Measurements from ENCODE around the gene FNBP1L. TPM values are rescaled to one million over a fixed set of nuclear protein-coding genes. Genes with fewer than 3 reads are reported as not detected.

FNBP1L gene
- total RNA-seq, 1 experiment from 2014 or later, result 31.8 TPM

DNA sequence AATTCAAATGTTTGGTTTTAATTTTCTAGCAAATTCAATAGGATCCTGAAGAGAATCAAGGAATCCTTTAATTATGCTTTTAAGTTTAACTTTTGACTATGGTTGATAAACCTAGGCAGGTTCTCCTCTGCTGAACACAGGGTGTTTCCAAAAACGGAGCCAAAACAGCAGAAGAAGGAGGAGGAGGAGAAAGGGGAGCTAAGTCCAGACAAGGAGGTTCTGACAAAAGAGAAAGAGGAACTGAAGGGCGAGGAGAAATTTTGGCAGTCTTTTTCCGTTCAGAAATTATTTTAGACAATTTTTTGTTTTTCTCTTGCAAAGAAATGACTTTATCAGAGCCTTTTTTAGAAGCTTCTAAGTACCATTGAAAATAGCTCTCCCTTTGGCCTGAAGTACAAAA, 33.2 kb upstream of the FNBP1L start:
- Mint-ChIP-seq H3K4me1 (ENCODE audit: insufficient read depth, unreplicated experiment) (no peaks in the 10 kb centered on the region), H3K27me3 (ENCODE audit: insufficient read depth, unreplicated experiment) (no peaks in the 10 kb centered on the region), H3K9me3 (ENCODE audit: unreplicated experiment) (no peaks in the 10 kb centered on the region), H3K36me3 (ENCODE audit: insufficient read depth, unreplicated experiment) (no peaks in the 10 kb centered on the region), H3K4me3 (ENCODE audit: unreplicated experiment) (no peak overlapping the region), H3K27ac (ENCODE audit: low read depth, unreplicated experiment) (no peak overlapping the region)
- BruUV-seq (replicated peaks), result no TSS peak
- TF ChIP-seq CTCF (IDR thresholded peaks at IDR 0.05; ENCODE audit: unreplicated experiment), result no peak
- no peak for DNase-seq (ENCODE audit: unreplicated experiment)
- CTCF ChIA-PET, result interaction anchor here (0.6 kb wide), 1 partner anchor 1526 kb away, joined by 3 read pairs; no protein-coding TSS in a partner anchor
- POLR2A ChIA-PET, result interaction anchor here (0.8 kb wide), 1 partner anchor 83 kb away, joined by 3 read pairs; no protein-coding TSS in a partner anchor
- intact Hi-C loops (cut with micrococcal nuclease), result no loop called here

GRCh38 chr1:93415296-93415695, 32.6 kb upstream of the FNBP1L start:
- intact Hi-C loops (cut with micrococcal nuclease), result no loop called here
- H3K36me3 Mint-ChIP-seq (ENCODE audit: insufficient read depth, unreplicated experiment), result no peaks in the 10 kb centered on the region
- no TSS peak for BruUV-seq (replicated peaks)
- no peak for TF ChIP-seq CTCF (IDR thresholded peaks at IDR 0.05; ENCODE audit: unreplicated experiment)
- ChIA-PET CTCF (interaction anchor here (0.6 kb wide), 2 partner anchors 62 to 1525 kb away, joined by 3 read pairs; no protein-coding TSS in a partner anchor), POLR2A (interaction anchor here (0.8 kb wide), 1 partner anchor 83 kb away, joined by 3 read pairs; no protein-coding TSS in a partner anchor)
- H3K9me3 Mint-ChIP-seq (ENCODE audit: unreplicated experiment), result no peaks in the 10 kb centered on the region
- no peaks in the 10 kb centered on the region for H3K4me1 Mint-ChIP-seq (ENCODE audit: insufficient read depth, unreplicated experiment)
- DNase-seq (ENCODE audit: unreplicated experiment), result no peak
- no peak overlapping the region for H3K27ac Mint-ChIP-seq (ENCODE audit: low read depth, unreplicated experiment)
- H3K27me3 Mint-ChIP-seq (ENCODE audit: insufficient read depth, unreplicated experiment), result no peaks in the 10 kb centered on the region
- no peak overlapping the region for H3K4me3 Mint-ChIP-seq (ENCODE audit: unreplicated experiment)

- CTCF ChIA-PET, result interaction anchor here (0.6 to 1.2 kb wide), 3 partner anchors 16 to 74 kb away, joined by 3 read pairs; no protein-coding TSS in a partner anchor
- Mint-ChIP-seq H3K36me3 (ENCODE audit: insufficient read depth, unreplicated experiment) (no peaks in the 10 kb centered on the region), H3K4me1 (ENCODE audit: insufficient read depth, unreplicated experiment) (no peaks in the 10 kb centered on the region), H3K27ac (ENCODE audit: low read depth, unreplicated experiment) (no peak overlapping the region), H3K27me3 (ENCODE audit: insufficient read depth, unreplicated experiment) (no peaks in the 10 kb centered on the region), H3K9me3 (ENCODE audit: unreplicated experiment) (no peaks in the 10 kb centered on the region), H3K4me3 (ENCODE audit: unreplicated experiment) (no peak overlapping the region)
- no peak for DNase-seq (ENCODE audit: unreplicated experiment)
- TF ChIP-seq CTCF (IDR thresholded peaks at IDR 0.05; ENCODE audit: unreplicated experiment), result no peak
- intact Hi-C loops (cut with micrococcal nuclease), result no loop called here
- no TSS peak for BruUV-seq (replicated peaks)
- POLR2A ChIA-PET, result no interaction called here
These were observed 31.7 kb upstream of the FNBP1L start for GRCh38 chr1:93416183-93416582.

GRCh38 chr1:93419344-93419743, 28.6 kb upstream of the FNBP1L start:
- intact Hi-C loops (cut with micrococcal nuclease), result no loop called here
- POLR2A ChIA-PET, result no interaction called here
- no peaks in the 10 kb centered on the region for H3K4me1 Mint-ChIP-seq (ENCODE audit: insufficient read depth, unreplicated experiment)
- no peak overlapping the region for H3K4me3 Mint-ChIP-seq (ENCODE audit: unreplicated experiment)
- H3K27me3 Mint-ChIP-seq (ENCODE audit: insufficient read depth, unreplicated experiment), result no peaks in the 10 kb centered on the region
- CTCF ChIA-PET, result interaction anchor here (0.6 kb wide), 1 partner anchor 9 kb away, joined by 3 read pairs; no protein-coding TSS in a partner anchor
- no peak for DNase-seq (ENCODE audit: unreplicated experiment)
- H3K36me3 Mint-ChIP-seq (ENCODE audit: insufficient read depth, unreplicated experiment), result no peaks in the 10 kb centered on the region
- no peak overlapping the region for H3K27ac Mint-ChIP-seq (ENCODE audit: low read depth, unreplicated experiment)
- H3K9me3 Mint-ChIP-seq (ENCODE audit: unreplicated experiment), result no peaks in the 10 kb centered on the region
- BruUV-seq (replicated peaks), result no TSS peak
- no peak for TF ChIP-seq CTCF (IDR thresholded peaks at IDR 0.05; ENCODE audit: unreplicated experiment)

Data from MCF 10A (cell line).